Epithelial cell of esophagus (primary cell): ENCODE data around the gene PSMB2.

ENCODE experiments used
- DNase-seq: peaks from one replicate; pipeline ENCODE4 v3.0.0; 2010; ENCODE audit warnings: low read depth
- H3K4me3 ChIP-seq: 2 replicates; pipeline ENCODE4 v1.5.1; 2011; ENCODE audit warnings: mild to moderate bottlenecking, low read length, control low read depth
- CTCF ChIP-seq: IDR thresholded peaks from 2 replicates; pipeline ENCODE4 v1.5.1; 2011; ENCODE audit warnings: low read depth, mild to moderate bottlenecking, low read length, control low read depth, inconsistent platforms; ENCODE audit not compliant: insufficient read depth; ENCODE audit errors: missing control alignments

PSMB2 gene

GRCh38 chr1:35605867-35606182, 35.5 kb downstream of the PSMB2 start:
- no peak for DNase-seq
- TF ChIP-seq CTCF, result no peak
- no peak overlapping the region for H3K4me3 ChIP-seq

DNA sequence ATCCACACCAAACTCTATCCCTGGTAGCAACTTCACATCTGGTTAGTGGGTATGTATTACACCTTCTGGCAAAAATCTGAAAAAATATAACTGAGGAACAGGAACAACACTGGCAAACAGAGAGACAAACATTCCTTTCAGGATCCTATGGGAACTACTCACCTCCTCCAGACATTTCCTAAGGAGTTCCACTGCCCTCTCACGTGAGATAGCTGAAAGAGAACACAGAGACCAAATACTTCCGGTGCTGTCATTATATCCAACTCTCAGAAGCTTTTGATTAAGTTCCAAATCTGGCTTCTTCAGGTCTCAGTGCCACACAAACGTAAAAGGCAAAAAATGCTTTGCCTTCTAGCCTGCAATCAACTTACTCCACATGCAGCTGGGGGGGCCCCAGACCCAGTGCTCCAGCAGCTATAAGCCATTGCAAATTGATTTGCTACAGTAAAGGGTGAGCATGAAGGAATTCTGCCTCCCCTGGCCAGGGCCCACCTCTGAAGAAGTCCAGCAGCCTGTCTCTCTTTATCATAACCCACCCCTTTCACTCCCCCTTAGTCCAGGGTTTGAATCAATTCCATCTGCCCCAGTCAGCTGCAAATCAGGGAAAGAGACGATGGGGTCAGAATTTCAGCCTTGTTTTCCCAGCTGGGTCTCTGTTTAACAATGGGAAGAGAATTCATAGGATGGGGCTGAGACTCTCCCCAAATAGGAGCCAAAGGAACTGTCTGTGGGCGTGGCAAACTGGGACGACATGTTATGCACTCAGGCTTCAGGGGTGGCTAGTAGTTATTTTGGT, 36.1 kb downstream of the PSMB2 start:
- H3K4me3 ChIP-seq, result no peak overlapping the region
- DNase-seq, result no peak
- no peak for TF ChIP-seq CTCF

GRCh38 chr1:35603941-35604340, 37.4 kb downstream of the PSMB2 start:
- H3K4me3 ChIP-seq, result no peak overlapping the region
- no peak for DNase-seq
- no peak for TF ChIP-seq CTCF

- TF ChIP-seq CTCF, result no peak
- DNase-seq, result no peak
Measured at GRCh38 chr1:35603468-35603867, 37.9 kb downstream of the PSMB2 start.

GRCh38 chr1:35600593-35600992, 40.7 kb downstream of the PSMB2 start:
- no peak for TF ChIP-seq CTCF
- DNase-seq, result peak; percentile 46
- H3K4me3 ChIP-seq, result no peak overlapping the region

More at GRCh38 chr1:35603468-35603867, 37.9 kb downstream of the PSMB2 start:
- H3K4me3 ChIP-seq, result no peak overlapping the region

DNA sequence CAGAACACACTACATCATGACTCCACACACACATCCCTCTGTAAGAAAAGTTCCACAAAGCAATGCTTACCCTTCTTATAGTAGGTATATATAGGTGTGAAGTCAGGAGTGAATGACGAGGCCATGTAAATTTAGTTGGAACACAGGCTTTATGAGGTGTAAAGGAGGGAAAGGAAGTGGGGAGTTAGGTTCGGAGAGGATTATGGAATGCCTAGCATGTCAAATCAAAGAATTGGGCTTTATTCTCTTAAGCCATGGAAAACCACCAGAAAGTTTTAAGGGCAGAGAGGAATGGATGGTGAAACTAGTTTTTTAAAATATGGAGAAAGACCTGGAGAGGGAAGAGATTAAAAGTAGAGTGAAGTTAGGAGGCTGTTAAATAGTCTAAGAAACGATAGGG, 41.9 kb downstream of the PSMB2 start:
- no peak for TF ChIP-seq CTCF
- no peak overlapping the region for H3K4me3 ChIP-seq
- no peak for DNase-seq

DNA sequence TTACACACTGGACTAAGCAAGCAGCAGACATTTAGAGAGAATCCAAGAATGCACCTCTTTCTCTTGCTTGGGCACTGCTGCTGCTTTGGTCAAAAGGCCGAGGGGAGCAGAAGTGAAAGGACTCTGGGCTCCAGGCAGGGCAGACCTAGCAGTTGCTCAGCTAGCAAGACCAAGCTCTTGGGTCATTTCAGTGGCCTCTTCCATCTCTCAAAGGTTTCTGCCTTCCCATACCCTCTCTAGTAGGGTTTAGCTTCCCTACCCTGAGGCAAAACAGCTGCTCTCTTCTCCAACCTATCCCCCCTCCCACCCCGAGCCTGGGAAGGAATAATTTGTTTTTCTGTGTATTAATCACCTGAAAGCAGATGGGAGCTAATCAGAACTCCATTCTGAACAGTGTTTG, 42.4 kb downstream of the PSMB2 start:
- no peak overlapping the region for H3K4me3 ChIP-seq
- no peak for DNase-seq
- no peak for TF ChIP-seq CTCF
